ENCODE data around the gene CRYBB1.

The CRYBB1 gene

DNA sequence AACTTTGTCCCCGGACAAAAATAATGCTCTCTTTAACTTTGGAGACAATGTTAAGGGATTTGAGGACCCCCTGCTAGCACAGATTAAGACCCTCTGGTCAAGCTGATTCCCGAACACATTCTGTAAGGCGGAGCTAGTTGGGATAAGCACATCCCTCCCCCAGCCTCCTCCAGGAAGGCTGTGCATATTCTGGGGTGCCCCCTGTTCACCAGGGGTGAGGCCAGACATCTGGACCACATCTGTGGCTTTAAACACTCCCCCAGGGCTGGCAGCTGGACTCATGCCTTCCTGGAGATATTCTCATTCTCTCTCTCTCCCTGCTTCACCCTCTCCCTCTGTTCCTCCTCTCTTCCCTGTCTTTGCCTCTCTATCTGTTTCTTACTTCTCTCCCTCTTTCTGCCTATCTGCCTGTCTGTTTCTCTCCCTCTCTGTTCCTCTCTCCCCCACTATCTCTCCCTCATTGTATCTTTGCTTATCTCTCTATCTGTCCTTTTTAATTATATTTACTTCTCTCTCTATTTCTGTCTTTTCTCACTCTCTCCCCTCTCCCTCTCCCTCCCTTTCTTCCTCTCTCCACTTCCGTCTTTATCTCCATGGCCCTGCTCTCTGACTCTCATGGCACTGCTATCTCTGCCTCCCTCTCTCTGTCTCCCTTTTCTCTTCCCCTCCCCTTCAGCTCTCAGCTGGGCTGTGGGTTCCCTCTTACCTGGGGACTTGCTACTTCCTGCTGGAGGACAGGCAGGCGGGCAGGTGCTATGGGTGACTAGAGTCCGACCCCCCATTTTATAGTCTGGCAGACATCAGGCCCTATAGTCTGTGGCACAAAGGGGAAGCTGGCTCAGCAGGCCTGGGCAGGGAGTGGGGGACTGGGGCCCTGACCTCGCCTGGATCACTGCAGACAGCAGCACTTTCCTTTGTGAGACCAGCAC lies at the start of gene CRYBB1:
TSS of gene CRYBB1 (minus strand) at position 757 of the 929 bp plus-strand sequence. CDS start 1,708 bp downstream, outside the sequence.
- H3K27ac ChIP-seq = peak within 1 kb of the TSS; percentile 70 to 94 (median 88)
- no peaks in the 10 kb centered on the region for H3K27me3 ChIP-seq
- H3K9me3 ChIP-seq (replicated peaks in 1 of 11) = no peaks in the 10 kb centered on the region
- TF ChIP-seq Cebpa-rat (IDR thresholded peaks at IDR 0.05) = no peak
- H3K4me2 ChIP-seq = peak within 1 kb of the TSS; percentile 76 to 96 (median 87)
- H3K36me3 ChIP-seq = no peaks in the 10 kb centered on the region
- peak within 1 kb of the TSS in 3 of 10 experiments; percentile 28 to 40 (median 39); a peak in 4 of 20 replicates for H3K4me3 ChIP-seq
- peaks cover 71 to 93% (median 81%) of the 10 kb centered on the region in 10 experiments for H3K4me1 ChIP-seq
- H4K20me1 ChIP-seq = no peaks in the 10 kb centered on the region
- peak within 1 kb of the TSS; percentile 64 to 84 (median 76) for H3K9ac ChIP-seq

DNA sequence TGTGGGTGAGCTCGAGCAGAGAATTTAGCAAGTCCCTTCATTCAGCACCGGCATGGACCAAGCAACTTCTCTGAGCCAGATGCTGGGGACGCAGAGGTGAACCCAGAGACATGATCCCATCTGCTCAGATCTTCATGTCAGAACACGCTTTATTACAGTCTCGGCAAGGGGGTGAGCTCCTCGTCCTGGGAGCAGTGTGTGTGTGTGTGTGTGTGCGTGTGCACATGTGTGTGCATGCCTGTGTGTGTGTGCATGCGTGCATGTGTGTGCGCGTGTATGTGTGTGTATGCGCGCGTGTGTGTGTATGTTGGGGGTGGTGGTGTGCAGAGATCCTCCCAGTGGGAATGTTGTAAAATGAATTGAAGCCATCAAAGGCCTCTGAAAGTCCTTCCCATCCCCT lies 49.3 kb upstream of the CRYBB1 start:
- Histone ChIP-seq H3K36me3 (no peaks in the 10 kb centered on the region), H3K4me2 (peak overlapping the region in 9 of 11 experiments; percentile 2 to 99 (median 17); a peak in 9 of 22 replicates), H4K20me1 (no peaks in the 10 kb centered on the region), H3K4me3 (no peak overlapping the region), H3K4me1 (peaks cover 50 to 87% (median 74%) of the 10 kb centered on the region in 10 experiments), H3K27ac (no peak overlapping the region), H3K9ac (no peak overlapping the region), H3K27me3 (no peaks in the 10 kb centered on the region), H3K9me3 (replicated peaks in 1 of 11) (no peaks in the 10 kb centered on the region)
- TF ChIP-seq Cebpa-rat (IDR thresholded peaks at IDR 0.05) = no peak

DNA sequence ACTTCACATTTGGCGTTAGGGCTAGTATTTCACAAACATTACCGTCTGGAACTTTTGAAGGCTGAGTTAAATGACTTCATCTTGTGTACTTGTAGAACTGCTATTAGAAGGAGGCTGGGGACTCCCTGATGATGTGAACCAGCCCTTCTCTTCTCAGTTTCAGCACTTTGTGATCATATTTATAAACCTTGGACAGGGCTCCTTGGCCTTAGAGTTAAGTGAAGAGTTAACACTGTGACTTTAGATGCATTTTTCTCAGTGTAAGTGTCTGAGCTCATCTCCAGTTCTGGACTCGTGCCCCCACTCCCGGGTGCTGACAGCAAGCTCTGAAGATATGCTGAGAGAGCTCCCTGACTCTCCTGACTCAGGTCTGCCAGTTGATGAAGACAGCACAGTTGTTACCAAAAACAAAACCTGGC lies 48.0 kb upstream of the CRYBB1 start:
- peaks cover 37 to 74% (median 61%) of the 10 kb centered on the region in 10 experiments for H3K4me1 ChIP-seq
- H3K4me3 ChIP-seq = no peak overlapping the region
- H3K9me3 ChIP-seq (replicated peaks in 1 of 11) = no peaks in the 10 kb centered on the region
- no peak for TF ChIP-seq Cebpa-rat (IDR thresholded peaks at IDR 0.05)
- H3K27me3 ChIP-seq = no peaks in the 10 kb centered on the region
- no peaks in the 10 kb centered on the region for H3K36me3 ChIP-seq
- peak overlapping the region in 1 of 11 experiments; percentile 38; a peak in 1 of 22 replicates for H3K9ac ChIP-seq
- no peaks in the 10 kb centered on the region for H4K20me1 ChIP-seq
- no peak overlapping the region for H3K27ac ChIP-seq
- H3K4me2 ChIP-seq = peak overlapping the region in 6 of 11 experiments; percentile 2 to 65 (median 44); a peak in 7 of 22 replicates

DNA sequence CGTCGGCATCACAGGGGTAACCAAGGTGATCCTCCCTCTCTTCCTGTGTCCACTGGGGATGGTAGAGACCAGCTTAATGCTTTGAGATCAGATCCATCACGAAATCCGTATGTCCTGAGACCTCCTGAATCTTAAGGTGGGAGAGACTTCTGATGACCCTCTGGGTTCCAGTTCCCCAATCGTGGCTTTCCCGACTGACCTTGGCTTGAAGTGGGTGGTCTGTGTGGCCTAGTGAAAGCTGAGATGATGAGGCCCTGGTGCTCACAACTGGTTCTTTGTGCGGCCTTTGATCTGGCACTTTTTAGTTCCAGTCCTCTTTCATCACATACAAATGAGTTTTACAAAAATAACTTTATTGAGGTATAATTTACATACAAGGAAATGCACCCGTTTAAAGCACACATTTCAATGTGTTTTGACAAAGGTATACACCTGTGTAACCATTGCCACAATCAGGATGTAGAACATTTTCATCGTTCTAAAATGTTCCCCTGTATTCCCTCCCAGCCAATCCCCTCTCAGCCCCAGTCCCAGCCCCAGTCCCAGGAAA lies 45.6 kb upstream of the CRYBB1 start:
- Histone ChIP-seq H3K4me1 (peaks cover 23 to 64% (median 57%) of the 10 kb centered on the region in 10 experiments), H3K9me3 (replicated peaks in 1 of 11) (no peaks in the 10 kb centered on the region), H3K4me2 (peak overlapping the region in 2 of 11 experiments; percentile 5 to 18; a peak in 2 of 22 replicates), H3K9ac (no peak overlapping the region), H4K20me1 (no peaks in the 10 kb centered on the region), H3K4me3 (no peak overlapping the region), H3K27me3 (peaks cover 2 to 8% (median 3%) of the 10 kb centered on the region in 11 experiments), H3K36me3 (no peaks in the 10 kb centered on the region), H3K27ac (no peak overlapping the region)
- TF ChIP-seq Cebpa-rat (IDR thresholded peaks at IDR 0.05) = no peak

DNA sequence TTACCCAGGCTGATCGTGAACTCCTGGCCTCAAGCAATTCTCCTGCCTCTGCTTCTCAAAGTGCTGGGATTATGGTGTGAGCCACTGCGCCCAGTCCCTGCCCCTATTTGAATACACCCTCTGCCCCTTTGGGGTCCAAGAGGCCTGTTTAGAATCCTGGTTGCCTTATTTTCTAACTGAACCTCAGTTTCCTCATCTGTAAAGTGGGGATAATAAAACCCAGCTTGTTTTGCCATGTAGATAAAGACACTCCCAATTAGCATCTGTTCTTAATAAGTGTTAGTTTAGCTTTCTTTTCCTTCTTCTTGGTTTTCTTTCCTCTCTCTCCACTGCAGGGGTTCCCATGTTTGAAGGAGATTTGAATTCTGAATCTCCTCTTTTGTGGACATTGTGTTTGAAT lies 44.3 kb upstream of the CRYBB1 start:
- Histone ChIP-seq H3K36me3 (no peaks in the 10 kb centered on the region), H3K4me1 (peaks cover 27 to 64% (median 57%) of the 10 kb centered on the region in 10 experiments), H3K27me3 (peaks cover 15 to 21% (median 16%) of the 10 kb centered on the region in 11 experiments), H3K9me3 (replicated peaks in 1 of 11) (no peaks in the 10 kb centered on the region), H4K20me1 (no peaks in the 10 kb centered on the region; a peak in 1 of 22 replicates), H3K4me2 (no peak overlapping the region), H3K4me3 (no peak overlapping the region), H3K27ac (no peak overlapping the region), H3K9ac (no peak overlapping the region)
- TF ChIP-seq Cebpa-rat (IDR thresholded peaks at IDR 0.05) = no peak

DNA sequence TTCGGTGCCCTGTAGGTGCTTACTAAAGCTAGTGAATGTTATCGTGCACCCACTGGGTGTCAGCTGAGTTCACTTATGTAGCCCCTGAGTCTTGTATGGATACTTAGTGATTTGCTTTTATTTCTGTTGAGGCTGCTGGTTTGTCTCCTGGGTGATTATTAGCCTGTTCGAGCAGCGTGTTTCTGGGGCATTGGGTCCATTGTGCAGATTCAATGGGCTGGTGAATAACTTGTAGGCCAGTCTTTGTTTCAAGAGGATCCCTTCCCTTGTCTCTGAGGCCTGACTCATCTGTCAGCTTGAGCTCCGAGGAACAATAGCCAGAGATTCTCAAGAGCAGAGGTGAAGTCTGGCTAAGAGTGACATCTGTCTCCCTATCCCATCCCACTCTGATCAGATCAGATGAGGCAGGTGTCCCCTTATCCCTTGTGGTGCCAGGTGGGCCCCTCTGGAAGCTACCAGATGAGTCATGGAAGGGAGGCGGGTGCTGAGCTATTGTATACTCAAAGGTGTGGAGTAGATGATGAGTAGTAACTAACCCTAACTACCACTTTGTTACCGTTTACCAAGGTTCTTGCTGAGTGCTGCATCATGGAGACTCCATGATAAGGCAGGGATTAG lies 43.2 kb upstream of the CRYBB1 start:
- Histone ChIP-seq H3K4me3 (no peak overlapping the region), H4K20me1 (no peaks in the 10 kb centered on the region; a peak in 1 of 22 replicates), H3K36me3 (no peaks in the 10 kb centered on the region), H3K4me2 (peak overlapping the region in 3 of 11 experiments; percentile 2 to 3 (median 2); a peak in 2 of 22 replicates), H3K27me3 (peaks cover 22 to 32% (median 27%) of the 10 kb centered on the region in 11 experiments), H3K4me1 (peaks cover 30 to 62% (median 51%) of the 10 kb centered on the region in 10 experiments), H3K9ac (no peak overlapping the region), H3K9me3 (replicated peaks in 1 of 11) (no peaks in the 10 kb centered on the region), H3K27ac (peak overlapping the region in 2 of 11 experiments; percentile 18 to 34; a peak in 3 of 22 replicates)
- no peak for TF ChIP-seq Cebpa-rat (IDR thresholded peaks at IDR 0.05)

DNA sequence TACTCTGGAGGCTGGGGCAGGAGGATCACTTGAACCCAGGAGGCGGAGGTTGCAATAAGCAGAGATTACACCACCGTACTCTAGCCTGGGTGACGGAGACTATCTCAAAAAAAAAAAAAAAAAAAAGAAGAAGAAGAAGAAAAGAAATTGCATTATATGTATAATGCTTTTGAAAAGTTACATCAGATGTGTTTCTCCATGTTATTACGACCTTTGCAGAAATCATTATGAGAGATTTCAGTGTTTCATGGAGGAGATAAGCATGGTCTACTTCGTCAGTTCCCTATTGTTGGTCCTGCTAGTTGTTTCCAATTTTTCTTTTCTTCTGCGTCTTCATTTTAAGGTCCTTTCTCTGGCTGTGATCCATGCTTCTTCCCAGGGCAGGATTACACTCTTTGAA lies 42.5 kb upstream of the CRYBB1 start:
- TF ChIP-seq Cebpa-rat (IDR thresholded peaks at IDR 0.05) = no peak
- H3K9ac ChIP-seq = no peak overlapping the region
- H3K27ac ChIP-seq = 0 out of 22 replicates have a peak overlapping the region, but pooled peaks of 1 of the 11 experiments have one; percentile 34

DNA sequence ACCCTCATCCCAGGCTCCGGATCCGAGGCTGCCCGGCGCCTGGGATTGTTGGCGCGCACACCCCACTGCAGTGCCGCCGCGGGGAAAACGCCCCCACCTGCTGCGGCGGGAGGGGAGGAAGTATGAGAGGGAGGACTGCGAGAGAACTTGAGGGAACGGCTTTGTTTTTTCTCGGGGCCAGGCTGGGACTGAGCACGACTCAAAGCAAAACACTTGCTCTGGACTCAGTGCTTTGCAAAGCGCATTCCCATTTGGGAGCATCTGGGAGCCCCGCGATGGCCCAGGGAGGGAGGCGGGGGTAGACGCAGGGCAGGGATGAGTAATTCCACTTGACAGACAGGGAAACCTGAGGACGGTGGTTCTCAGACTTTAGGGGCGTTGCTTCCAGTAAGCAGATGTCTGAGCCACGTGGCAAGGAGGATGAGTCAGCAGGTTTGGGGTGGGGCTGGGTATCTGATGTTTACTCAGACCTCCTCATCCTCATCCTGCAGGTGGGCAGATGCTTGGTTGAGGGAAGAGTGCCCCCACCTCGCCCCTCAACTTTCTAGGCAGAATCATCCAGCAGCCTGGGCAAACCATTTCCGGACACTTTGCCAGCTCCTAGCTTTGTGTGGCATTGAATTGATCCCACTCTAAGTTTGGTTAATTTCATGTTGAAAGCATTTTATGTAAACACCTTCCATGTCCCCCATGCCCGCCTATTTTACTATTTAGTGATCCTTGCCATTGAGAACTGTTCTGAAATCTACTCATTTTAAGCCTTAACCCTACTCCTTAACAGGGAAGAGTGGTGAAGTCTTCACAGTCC lies 41.0 kb upstream of the CRYBB1 start:
- Histone ChIP-seq H3K4me2 (peak overlapping the region; percentile 86 to 98 (median 95)), H3K27me3 (peaks cover 22 to 40% (median 35%) of the 10 kb centered on the region in 11 experiments), H4K20me1 (no peaks in the 10 kb centered on the region; a peak in 1 of 22 replicates), H3K4me3 (peak overlapping the region; percentile 32 to 66 (median 51); a peak in 19 of 20 replicates), H3K4me1 (peaks cover 25 to 48% (median 33%) of the 10 kb centered on the region in 10 experiments), H3K9ac (peak overlapping the region; percentile 14 to 71 (median 44); a peak in 17 of 22 replicates), H3K36me3 (no peaks in the 10 kb centered on the region), H3K27ac (peak overlapping the region in 8 of 11 experiments; percentile 17 to 59 (median 36); a peak in 13 of 22 replicates), H3K9me3 (replicated peaks in 1 of 11) (no peaks in the 10 kb centered on the region)
- TF ChIP-seq Cebpa-rat (IDR thresholded peaks at IDR 0.05) = no peak

More for the DNA sequence above, 42.5 kb upstream of the CRYBB1 start:
- Histone ChIP-seq H3K36me3 (no peaks in the 10 kb centered on the region), H3K4me2 (peak overlapping the region in 3 of 11 experiments; percentile 2 to 3 (median 2); a peak in 2 of 22 replicates), H3K27me3 (peaks cover 22 to 39% (median 34%) of the 10 kb centered on the region in 11 experiments), H3K4me3 (no peak overlapping the region), H4K20me1 (no peaks in the 10 kb centered on the region; a peak in 1 of 22 replicates), H3K9me3 (replicated peaks in 1 of 11) (no peaks in the 10 kb centered on the region), H3K4me1 (peaks cover 29 to 54% (median 44%) of the 10 kb centered on the region in 10 experiments)
